HepG2 (cell line): ENCODE data around the gene CELSR3. TPM values are rescaled to one million over a fixed set of nuclear protein-coding genes. Genes with fewer than 3 reads are reported as not detected.
A peak's percentile ranks its signal among the peaks of the same experiment; 100 is the strongest.

ENCODE experiments used
- CBX1 ChIP-seq: IDR thresholded peaks from one replicate; pipeline ENCODE4 v1.6.1; 2016; ENCODE audit warnings: antibody characterized with exemption, low read depth
- CTCF ChIP-seq: sonication (generic); formaldehyde crosslinking; IDR thresholded peaks from 2 replicates; pipeline ENCODE4 v1.5.0; 2020; ENCODE audit warnings: mild to moderate bottlenecking, missing genetic modification reagents, moderate library complexity
- EEA1 ChIP-seq: sonication (generic); formaldehyde crosslinking; IDR thresholded peaks from 2 replicates; pipeline ENCODE4 v1.5.1; 2020; ENCODE audit warnings: mild to moderate bottlenecking, missing genetic modification reagents, borderline replicate concordance
- ETV6 ChIP-seq: sonication (generic); formaldehyde crosslinking; conservative IDR thresholded peaks from 2 replicates; pipeline ENCODE4 v1.4.0; 2020; ENCODE audit warnings: missing genetic modification reagents
- GLI4 ChIP-seq: sonication (generic); formaldehyde crosslinking; IDR thresholded peaks from 2 replicates; pipeline ENCODE4 v1.5.1; 2020; ENCODE audit warnings: missing genetic modification reagents, mild to moderate bottlenecking, moderate library complexity, borderline replicate concordance
- HMG20A ChIP-seq: IDR thresholded peaks from 2 replicates; pipeline ENCODE4 v1.6.1; 2016; ENCODE audit warnings: borderline replicate concordance
- MAF1 ChIP-seq: sonication (generic); formaldehyde crosslinking; IDR thresholded peaks from 2 replicates; pipeline ENCODE4 v1.5.0; 2020; ENCODE audit warnings: missing genetic modification reagents, borderline replicate concordance
- NR2F1 ChIP-seq, 2 experiments: fragments of 450-650 bp in 1 of 2; formaldehyde crosslinking in 1 of 2; IDR thresholded peaks; 2 replicates each; pipeline versions ENCODE4 v1.5.0 to v1.6.1; 2016 to 2020; ENCODE audit warnings: mild to moderate bottlenecking in 1 of 2, missing compliant biosample characterization in 1 of 2, missing genetic modification reagents in 1 of 2, moderate library complexity in 1 of 2
- NR2F2 ChIP-seq: IDR thresholded peaks from 2 replicates; pipeline ENCODE4 v1.6.1; 2012; ENCODE audit warnings: low read depth, inconsistent platforms, borderline replicate concordance
- ZFP82 ChIP-seq: sonication (generic); formaldehyde crosslinking; IDR thresholded peaks from 2 replicates; pipeline ENCODE4 v1.5.1; 2020; ENCODE audit warnings: mild to moderate bottlenecking, missing genetic modification reagents, borderline replicate concordance
- ZNF20 ChIP-seq: sonication (generic); formaldehyde crosslinking; IDR thresholded peaks from 2 replicates; pipeline ENCODE4 v1.4.0; 2020; ENCODE audit warnings: mild to moderate bottlenecking, moderate library complexity, missing genetic modification reagents
- ZNF574 ChIP-seq: sonication (generic); formaldehyde crosslinking; IDR thresholded peaks from 2 replicates; pipeline ENCODE4 v1.4.0; 2020; ENCODE audit warnings: missing genetic modification reagents
- ZNF83 ChIP-seq: sonication (generic); formaldehyde crosslinking; IDR thresholded peaks from 2 replicates; pipeline ENCODE4 v1.4.0; 2020; ENCODE audit warnings: missing genetic modification reagents, mild to moderate bottlenecking, borderline replicate concordance
- polyA plus RNA-seq, 8 experiments: library from polyadenylated mRNA; depleted of rRNA in 3 of 8; stranded (reverse) in 7 of 8; unstranded in 1 of 8; fragments of >200 nt; fragmentation: Illumina TruSeq in 4 of 8; extraction: Trizol in 4 of 8; gene quantifications; 2 replicates each; pipeline versions ENCODE4 v1.2.1 to v1.2.3, GENCODE V29; 2011 to 2016; ENCODE audit warnings: low read depth in 4 of 8, missing spikeins in 1 of 8, mixed read lengths in 1 of 8; ENCODE audit not compliant: insufficient read depth in 1 of 8
- total RNA-seq, 5 experiments: library from RNA; depleted of rRNA; stranded (reverse); fragments of >200 nt; fragmentation: Illumina TruSeq; extraction: Trizol; gene quantifications; 2 replicates each; pipeline ENCODE4 v1.2.3, GENCODE V29; 2016; ENCODE audit warnings: low read depth in 1 of 5
- TF ChIP-seq, protein P1 (sequence below): sonication (generic); formaldehyde crosslinking; IDR thresholded peaks from 2 replicates; pipeline ENCODE4 v1.5.0; 2020; ENCODE audit warnings: mild to moderate bottlenecking, missing genetic modification reagents
- TF ChIP-seq, protein P2 (sequence below): fragments of 450-650 bp; IDR thresholded peaks from 2 replicates; pipeline ENCODE4 v1.6.1; 2017; ENCODE audit warnings: mild to moderate bottlenecking
- TF ChIP-seq, protein P3 (sequence below): sonication (generic); formaldehyde crosslinking; IDR thresholded peaks from 2 replicates; pipeline ENCODE4 v1.8.0; 2022; ENCODE audit warnings: mild to moderate bottlenecking, missing genetic modification reagents

The CELSR3 gene
- total and polyA plus RNA-seq, 2 of the 13 experiments (the other 11 are each of a cell fraction or from before 2014, with no cell fraction given) = 5.4 to 6.7 TPM

GRCh38 chr3:48661501-48662144, 1.1 kb downstream of the CELSR3 start (continued):
- peak; percentile 98 for TF ChIP-seq ZNF574
- TF ChIP-seq EEA1 (CRISPR knock-in tag) = peak; percentile 100
- TF ChIP-seq ZFP82 (CRISPR knock-in tag) = peak; percentile 100
- TF ChIP-seq, protein P1, sequence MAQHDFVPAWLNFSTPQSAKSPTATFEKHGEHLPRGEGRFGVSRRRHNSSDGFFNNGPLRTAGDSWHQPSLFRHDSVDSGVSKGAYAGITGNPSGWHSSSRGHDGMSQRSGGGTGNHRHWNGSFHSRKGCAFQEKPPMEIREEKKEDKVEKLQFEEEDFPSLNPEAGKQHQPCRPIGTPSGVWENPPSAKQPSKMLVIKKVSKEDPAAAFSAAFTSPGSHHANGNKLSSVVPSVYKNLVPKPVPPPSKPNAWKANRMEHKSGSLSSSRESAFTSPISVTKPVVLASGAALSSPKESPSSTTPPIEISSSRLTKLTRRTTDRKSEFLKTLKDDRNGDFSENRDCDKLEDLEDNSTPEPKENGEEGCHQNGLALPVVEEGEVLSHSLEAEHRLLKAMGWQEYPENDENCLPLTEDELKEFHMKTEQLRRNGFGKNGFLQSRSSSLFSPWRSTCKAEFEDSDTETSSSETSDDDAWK (CRISPR knock-in tag) = no peak
- peak; percentile 98 for TF ChIP-seq HMG20A (CRISPR knock-in tag)
- TF ChIP-seq NR2F1 (CRISPR knock-in tag; IDR thresholded peaks at IDR 0.05) = peak in 1 of 2 experiments; percentile 88; a peak in 1 of 4 replicates
- TF ChIP-seq, protein P2, sequence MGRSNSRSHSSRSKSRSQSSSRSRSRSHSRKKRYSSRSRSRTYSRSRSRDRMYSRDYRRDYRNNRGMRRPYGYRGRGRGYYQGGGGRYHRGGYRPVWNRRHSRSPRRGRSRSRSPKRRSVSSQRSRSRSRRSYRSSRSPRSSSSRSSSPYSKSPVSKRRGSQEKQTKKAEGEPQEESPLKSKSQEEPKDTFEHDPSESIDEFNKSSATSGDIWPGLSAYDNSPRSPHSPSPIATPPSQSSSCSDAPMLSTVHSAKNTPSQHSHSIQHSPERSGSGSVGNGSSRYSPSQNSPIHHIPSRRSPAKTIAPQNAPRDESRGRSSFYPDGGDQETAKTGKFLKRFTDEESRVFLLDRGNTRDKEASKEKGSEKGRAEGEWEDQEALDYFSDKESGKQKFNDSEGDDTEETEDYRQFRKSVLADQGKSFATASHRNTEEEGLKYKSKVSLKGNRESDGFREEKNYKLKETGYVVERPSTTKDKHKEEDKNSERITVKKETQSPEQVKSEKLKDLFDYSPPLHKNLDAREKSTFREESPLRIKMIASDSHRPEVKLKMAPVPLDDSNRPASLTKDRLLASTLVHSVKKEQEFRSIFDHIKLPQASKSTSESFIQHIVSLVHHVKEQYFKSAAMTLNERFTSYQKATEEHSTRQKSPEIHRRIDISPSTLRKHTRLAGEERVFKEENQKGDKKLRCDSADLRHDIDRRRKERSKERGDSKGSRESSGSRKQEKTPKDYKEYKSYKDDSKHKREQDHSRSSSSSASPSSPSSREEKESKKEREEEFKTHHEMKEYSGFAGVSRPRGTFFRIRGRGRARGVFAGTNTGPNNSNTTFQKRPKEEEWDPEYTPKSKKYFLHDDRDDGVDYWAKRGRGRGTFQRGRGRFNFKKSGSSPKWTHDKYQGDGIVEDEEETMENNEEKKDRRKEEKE = no peak
- TF ChIP-seq MAF1 (CRISPR knock-in tag) = peak; percentile 100
- TF ChIP-seq NR2F2 = no peak; the same call in 1 of the 2 replicates
- peak; percentile 100 for TF ChIP-seq ETV6 (CRISPR knock-in tag)
- no peak; the same call in 1 of the 2 replicates for TF ChIP-seq CTCF (CRISPR knock-in tag)
- TF ChIP-seq ZNF83 (CRISPR knock-in tag) = peak; percentile 100
- TF ChIP-seq, protein P3, sequence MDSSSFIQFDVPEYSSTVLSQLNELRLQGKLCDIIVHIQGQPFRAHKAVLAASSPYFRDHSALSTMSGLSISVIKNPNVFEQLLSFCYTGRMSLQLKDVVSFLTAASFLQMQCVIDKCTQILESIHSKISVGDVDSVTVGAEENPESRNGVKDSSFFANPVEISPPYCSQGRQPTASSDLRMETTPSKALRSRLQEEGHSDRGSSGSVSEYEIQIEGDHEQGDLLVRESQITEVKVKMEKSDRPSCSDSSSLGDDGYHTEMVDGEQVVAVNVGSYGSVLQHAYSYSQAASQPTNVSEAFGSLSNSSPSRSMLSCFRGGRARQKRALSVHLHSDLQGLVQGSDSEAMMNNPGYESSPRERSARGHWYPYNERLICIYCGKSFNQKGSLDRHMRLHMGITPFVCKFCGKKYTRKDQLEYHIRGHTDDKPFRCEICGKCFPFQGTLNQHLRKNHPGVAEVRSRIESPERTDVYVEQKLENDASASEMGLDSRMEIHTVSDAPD (CRISPR knock-in tag) = peak; percentile 98
- TF ChIP-seq CBX1 = peak; percentile 58
- TF ChIP-seq GLI4 (CRISPR knock-in tag) = peak; percentile 100
- peak; percentile 100 for TF ChIP-seq ZNF20 (CRISPR knock-in tag)
